HG02973 (cell line): ENCODE results near the gene AGRN.
"Not testable (repeated sequence)": the region's sequence is repeated elsewhere in the genome, so short reads cannot be mapped to it uniquely, and the experiment has no call there.

Experiments
- ATAC-seq: cut with Tn5 transposase; IDR thresholded peaks from one replicate; pipeline ENCODE4 v1.9.1; 2021; ENCODE audit warnings: moderate library complexity; ENCODE audit not compliant: unreplicated experiment

Gene AGRN

GRCh38 chr1:1020000-1020404 lies at the start of gene AGRN:
AGRN (plus strand) TSS chr1:1020120; CDS start chr1:1020173, 53 bp downstream.
- peak; percentile 31 for ATAC-seq

- ATAC-seq: no peak
Measured at GRCh38 chr1:970242-970972, 49.5 kb upstream of the AGRN start.

GRCh38 chr1:970973-971730 lies 48.8 kb upstream of the AGRN start:
- no peak for ATAC-seq

- ATAC-seq: no peak
Measured at GRCh38 chr1:971751-972506, 48.0 kb upstream of the AGRN start.

GRCh38 chr1:972726-973458 lies 47.0 kb upstream of the AGRN start:
- no peak for ATAC-seq

- ATAC-seq: no peak
Measured at GRCh38 chr1:973459-974292, 46.2 kb upstream of the AGRN start.

- no peak for ATAC-seq
Measured at GRCh38 chr1:974293-974640, 45.7 kb upstream of the AGRN start.

GRCh38 chr1:974687-975328 lies 45.1 kb upstream of the AGRN start:
- no peak for ATAC-seq

GRCh38 chr1:975365-975764 lies 44.6 kb upstream of the AGRN start:
- no peak for ATAC-seq

- ATAC-seq: no peak
Measured at GRCh38 chr1:975896-976683, 43.8 kb upstream of the AGRN start.

GRCh38 chr1:976791-977190 lies 43.1 kb upstream of the AGRN start:
- ATAC-seq: not testable (repeated sequence)

GRCh38 chr1:978069-978834 lies 41.7 kb upstream of the AGRN start:
- no peak for ATAC-seq

- no peak for ATAC-seq
Measured at GRCh38 chr1:978835-979743, 40.8 kb upstream of the AGRN start.

- no peak for ATAC-seq
Measured at GRCh38 chr1:979744-980072, 40.2 kb upstream of the AGRN start.

GRCh38 chr1:980137-980571 lies 39.8 kb upstream of the AGRN start:
- no peak for ATAC-seq

GRCh38 chr1:980602-981395 lies 39.1 kb upstream of the AGRN start:
- ATAC-seq: no peak
